Astrocyte (in vitro differentiated cells and primary cell): ENCODE measurements around the gene TTC22. TPM values are rescaled to one million over a fixed set of nuclear protein-coding genes. Genes with fewer than 3 reads are reported as not detected.

Source experiments
- DNase-seq: peaks from one replicate; pipeline ENCODE4 v3.0.0-alpha.2; 2010; ENCODE audit warnings: low read depth
- FAIRE-seq: peaks from 2 replicates; lab custom pipeline; 2011; peaks lifted over from hg19 to GRCh38; lab: Jason Lieb, UNC
- H2AFZ ChIP-seq: 2 replicates; pipeline ENCODE4 v1.6.0; 2012; ENCODE audit warnings: low read depth, low read length, inconsistent platforms
- H3K27ac ChIP-seq: 2 replicates; pipeline ENCODE4 v1.5.1; 2011; ENCODE audit warnings: low read depth, low read length, inconsistent platforms
- H3K27me3 ChIP-seq: 2 replicates; pipeline ENCODE4 v1.6.0; 2011; ENCODE audit warnings: low read length, inconsistent platforms; ENCODE audit not compliant: insufficient read depth
- H3K36me3 ChIP-seq: 2 replicates; pipeline ENCODE4 v1.5.1; 2011; ENCODE audit warnings: low read length, inconsistent platforms; ENCODE audit not compliant: insufficient read depth
- H3K4me1 ChIP-seq: 2 replicates; pipeline ENCODE4 v1.5.1; 2011; ENCODE audit warnings: low read length, inconsistent platforms; ENCODE audit not compliant: insufficient read depth
- H3K4me2 ChIP-seq: 2 replicates; pipeline ENCODE4 v1.6.0; 2012; ENCODE audit warnings: low read length, inconsistent platforms
- H3K4me3 ChIP-seq: 2 replicates; pipeline ENCODE4 v1.5.1; 2011; ENCODE audit warnings: low read depth, mild to moderate bottlenecking, low read length, inconsistent platforms; ENCODE audit not compliant: insufficient read depth
- H3K79me2 ChIP-seq: 2 replicates; pipeline ENCODE4 v1.6.0; 2012; ENCODE audit warnings: mild to moderate bottlenecking, low read length, inconsistent platforms; ENCODE audit not compliant: insufficient read depth
- H3K9ac ChIP-seq: 2 replicates; pipeline ENCODE4 v1.6.0; 2012; ENCODE audit warnings: mild to moderate bottlenecking, low read length, inconsistent platforms
- H3K9me3 ChIP-seq: 2 replicates; pipeline ENCODE4 v1.5.1; 2012; ENCODE audit warnings: low read depth, mild to moderate bottlenecking, low read length, inconsistent platforms; ENCODE audit not compliant: insufficient read depth
- H4K20me1 ChIP-seq: 2 replicates; pipeline ENCODE4 v1.6.0; 2012; ENCODE audit warnings: low read length, inconsistent platforms; ENCODE audit not compliant: insufficient read depth
- H3K27ac Mint-ChIP-seq: one replicate; pipeline ENCODE4 v1.8.0; 2021; ENCODE audit warnings: mild to moderate bottlenecking, mixed read lengths; ENCODE audit not compliant: unreplicated experiment
- H3K27me3 Mint-ChIP-seq: one replicate; pipeline ENCODE4 v1.8.0; 2021; ENCODE audit warnings: low read depth, mixed read lengths; ENCODE audit not compliant: unreplicated experiment
- H3K36me3 Mint-ChIP-seq: one replicate; pipeline ENCODE4 v1.8.0; 2021; ENCODE audit warnings: low read depth, mixed read lengths; ENCODE audit not compliant: unreplicated experiment
- H3K4me1 Mint-ChIP-seq: one replicate; pipeline ENCODE4 v1.8.0; 2021; ENCODE audit warnings: low read depth, mixed read lengths; ENCODE audit not compliant: unreplicated experiment
- H3K4me3 Mint-ChIP-seq: one replicate; pipeline ENCODE4 v1.8.0; 2021; ENCODE audit warnings: mild to moderate bottlenecking, moderate library complexity, mixed read lengths; ENCODE audit not compliant: unreplicated experiment
- H3K9me3 Mint-ChIP-seq: one replicate; pipeline ENCODE4 v1.8.0; 2021; ENCODE audit warnings: mild to moderate bottlenecking, mixed read lengths; ENCODE audit not compliant: unreplicated experiment
- CTCF ChIP-seq: IDR thresholded peaks from 2 replicates; pipeline ENCODE4 v1.5.1; 2011; ENCODE audit warnings: low read depth, mild to moderate bottlenecking, inconsistent platforms, low read length, moderate library complexity; ENCODE audit not compliant: insufficient read depth
- EZH2 ChIP-seq: IDR thresholded peaks from 2 replicates; pipeline ENCODE4 v1.6.1; 2012; ENCODE audit warnings: mild to moderate bottlenecking, low read length, inconsistent platforms; ENCODE audit not compliant: insufficient read depth
- total RNA-seq: library from RNA; stranded (reverse); gene quantifications from 2 replicates; pipeline ENCODE4 v1.2.1, GENCODE V29; 2021

The TTC22 gene
- total RNA-seq, 1 donor from 2014 or later: not detected

- peaks cover 36% of the 10 kb centered on the region for H3K27me3 ChIP-seq
- H3K4me1 ChIP-seq: peaks cover 3% of the 10 kb centered on the region
- H3K9me3 Mint-ChIP-seq: no peaks in the 10 kb centered on the region
- H3K9me3 ChIP-seq: no peaks in the 10 kb centered on the region
- no peak for DNase-seq
- H3K27ac ChIP-seq: no peak overlapping the region
- no peak overlapping the region for H2AFZ ChIP-seq
- peaks cover 9% of the 10 kb centered on the region for H3K4me1 Mint-ChIP-seq
- no peak for FAIRE-seq
- no peak for TF ChIP-seq EZH2
- TF ChIP-seq CTCF: no peak
- H3K27ac Mint-ChIP-seq: no peak overlapping the region
- no peaks in the 10 kb centered on the region for H3K36me3 ChIP-seq
- H3K4me3 ChIP-seq: no peak overlapping the region
- no peak overlapping the region for H3K4me2 ChIP-seq
- H3K79me2 ChIP-seq: no peaks in the 10 kb centered on the region
- no peaks in the 10 kb centered on the region for H4K20me1 ChIP-seq
- H3K9ac ChIP-seq: no peak overlapping the region
- H3K36me3 Mint-ChIP-seq: peaks cover 1% of the 10 kb centered on the region
- no peak overlapping the region for H3K4me3 Mint-ChIP-seq
- peaks cover 17% of the 10 kb centered on the region for H3K27me3 Mint-ChIP-seq
Measured at GRCh38 chr1:54798206-54798605, 2.9 kb downstream of the TTC22 start.

- H3K4me1 ChIP-seq: peaks cover 3% of the 10 kb centered on the region
- no peak overlapping the region for H3K4me3 ChIP-seq
- H3K9me3 ChIP-seq: peaks cover 3% of the 10 kb centered on the region
- FAIRE-seq (no peak), DNase-seq (no peak)
- no peak overlapping the region for H3K9ac ChIP-seq
- no peak overlapping the region for H3K4me2 ChIP-seq
- H3K27ac ChIP-seq: no peak overlapping the region
- Mint-ChIP-seq H3K4me1 (peaks cover 9% of the 10 kb centered on the region), H3K27ac (no peak overlapping the region), H3K27me3 (peaks cover 16% of the 10 kb centered on the region), H3K4me3 (no peak overlapping the region), H3K36me3 (peaks cover 3% of the 10 kb centered on the region), H3K9me3 (no peaks in the 10 kb centered on the region)
- no peak overlapping the region for H2AFZ ChIP-seq
- H3K27me3 ChIP-seq: peaks cover 31% of the 10 kb centered on the region
- H4K20me1 ChIP-seq: no peaks in the 10 kb centered on the region
- TF ChIP-seq EZH2: no peak
- H3K79me2 ChIP-seq: no peaks in the 10 kb centered on the region
- no peaks in the 10 kb centered on the region for H3K36me3 ChIP-seq
Measured at GRCh38 chr1:54796902-54797301, 4.2 kb downstream of the TTC22 start.

GRCh38 chr1:54795841-54796468, 5.2 kb downstream of the TTC22 start:
- no peak overlapping the region for H3K27ac Mint-ChIP-seq
- Histone ChIP-seq H3K9me3 (peaks cover 6% of the 10 kb centered on the region), H3K4me1 (no peaks in the 10 kb centered on the region), H3K9ac (no peak overlapping the region), H2AFZ (no peak overlapping the region), H3K27ac (no peak overlapping the region), H3K27me3 (peaks cover 22% of the 10 kb centered on the region), H3K4me3 (no peak overlapping the region), H3K79me2 (no peaks in the 10 kb centered on the region), H4K20me1 (no peaks in the 10 kb centered on the region), H3K4me2 (no peak overlapping the region), H3K36me3 (no peaks in the 10 kb centered on the region)
- TF ChIP-seq EZH2 (no peak), CTCF (no peak)
- H3K4me3 Mint-ChIP-seq: no peak overlapping the region
- no peak for FAIRE-seq
- peaks cover 9% of the 10 kb centered on the region for H3K4me1 Mint-ChIP-seq
- no peak for DNase-seq
- peaks cover 2% of the 10 kb centered on the region for H3K9me3 Mint-ChIP-seq
- H3K27me3 Mint-ChIP-seq: peaks cover 9% of the 10 kb centered on the region
- H3K36me3 Mint-ChIP-seq: peaks cover 3% of the 10 kb centered on the region
